Measurements from ENCODE around the gene SLC25A21.

- TF ChIP-seq POLR2A (IDR thresholded peaks at IDR 0.05) (no peak), CTCF (IDR thresholded peaks at IDR 0.05) (no peak), POLR2AphosphoS5 (IDR thresholded peaks at IDR 0.05) (no peak), EP300 (IDR thresholded peaks at IDR 0.05; ENCODE audit: low read depth) (no peak)
Measured at GRCh38 chr14:37124614-37125013, 47.8 kb downstream of the SLC25A21 start.
